Stimulated activated naive CD4-positive, alpha-beta T cell treated with Interleukin-2 at 50 U/mL for 16 hours (primary cell): ENCODE results near the gene HNRNPF.
"Not testable (repeated sequence)": the region's sequence is repeated elsewhere in the genome, so short reads cannot be mapped to it uniquely, and the experiment has no call there.

Experiments used
- DNase-seq: peaks from one replicate; lab custom pipeline; 2025; lab: John Stamatoyannopoulos, UW

Gene HNRNPF

DNA sequence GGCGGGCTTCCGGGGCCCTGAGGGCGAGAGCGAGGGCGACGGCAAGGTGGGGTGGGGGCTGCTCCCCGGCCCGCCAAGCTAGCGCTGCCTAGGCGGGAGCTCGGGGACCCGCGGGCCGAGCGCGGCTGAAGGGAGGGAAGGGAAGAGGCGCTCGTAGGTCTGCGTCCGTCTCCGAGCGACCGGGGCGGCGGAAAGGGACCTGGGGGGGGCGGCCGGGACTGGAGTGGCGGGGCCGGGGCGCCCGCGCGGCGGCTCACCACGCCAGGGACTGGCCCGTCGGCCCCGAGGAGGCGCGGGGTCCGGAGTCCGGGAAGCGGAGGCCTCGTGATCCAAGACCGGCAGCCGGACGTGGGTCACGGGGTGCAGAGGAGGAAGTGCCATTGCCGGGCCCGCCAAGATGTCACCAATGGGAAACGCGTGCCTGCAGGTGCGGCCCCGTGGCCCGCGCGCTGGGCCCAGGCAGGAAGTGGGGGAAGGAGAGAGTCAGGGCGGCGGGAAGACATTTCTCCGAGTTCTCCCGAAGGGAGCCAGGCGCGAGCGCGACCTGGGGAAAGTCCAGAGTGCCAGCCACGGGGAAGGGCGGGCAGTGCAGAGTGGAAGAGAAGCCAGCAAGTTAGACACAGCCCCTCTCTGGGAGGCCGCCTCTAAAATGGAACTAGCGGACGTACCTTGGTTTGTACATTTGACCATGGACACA, 11.9 kb downstream of the HNRNPF start:
- DNase-seq, result peak; percentile 66

DNA sequence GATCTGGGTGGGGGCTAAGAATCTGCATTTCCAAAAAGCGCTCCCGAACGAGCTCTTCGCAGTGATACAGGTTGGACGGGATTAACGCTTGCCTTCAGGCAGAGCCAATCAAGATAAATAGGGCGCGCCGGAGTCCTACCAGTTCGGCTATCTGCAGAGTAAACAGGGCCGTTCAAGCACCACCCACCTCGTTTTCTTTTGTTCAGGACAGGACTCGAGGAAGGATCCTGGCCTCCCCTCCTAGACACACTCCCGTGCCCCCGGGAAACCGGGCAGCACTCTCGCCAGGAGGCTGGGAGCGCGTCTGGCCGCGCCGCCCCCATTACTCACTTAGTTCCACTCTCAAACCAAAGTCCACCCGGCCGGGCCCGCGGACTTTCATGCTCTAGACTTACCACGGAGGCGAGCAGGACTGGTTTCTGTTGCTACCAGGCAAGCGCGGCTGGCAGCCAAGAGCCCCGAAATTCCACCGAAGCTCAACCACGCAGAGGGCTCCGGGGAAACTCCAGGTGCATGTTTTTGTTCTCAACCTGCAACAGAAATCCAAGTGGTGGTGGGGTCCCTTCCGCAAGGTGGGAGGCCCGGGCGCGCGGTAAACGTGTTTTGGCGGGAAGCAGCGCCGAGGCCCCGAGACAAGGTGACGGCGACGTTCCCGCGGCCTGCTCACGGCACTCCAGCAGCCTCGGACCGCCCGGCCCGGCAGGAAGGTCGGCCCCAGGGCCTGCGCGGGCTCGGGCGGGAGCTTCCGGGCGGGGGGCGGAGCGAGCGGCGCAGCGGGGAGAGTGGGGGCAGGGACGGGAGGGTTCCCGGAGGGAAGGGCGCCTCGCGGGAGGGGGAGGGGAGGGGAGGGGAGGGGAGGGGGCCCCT, 12.7 kb downstream of the HNRNPF start:
- DNase-seq, result peak; percentile 71

- peak; percentile 39 for DNase-seq
These were observed 13.4 kb downstream of the HNRNPF start for GRCh38 chr10:43395571-43396060.

GRCh38 chr10:43394868-43395267, 14.1 kb downstream of the HNRNPF start:
- DNase-seq, result no peak

GRCh38 chr10:43393606-43394360, 15.2 kb downstream of the HNRNPF start:
- DNase-seq, result no peak

- DNase-seq, result not testable (repeated sequence)
These were observed 15.8 kb downstream of the HNRNPF start for GRCh38 chr10:43393186-43393585.

DNA sequence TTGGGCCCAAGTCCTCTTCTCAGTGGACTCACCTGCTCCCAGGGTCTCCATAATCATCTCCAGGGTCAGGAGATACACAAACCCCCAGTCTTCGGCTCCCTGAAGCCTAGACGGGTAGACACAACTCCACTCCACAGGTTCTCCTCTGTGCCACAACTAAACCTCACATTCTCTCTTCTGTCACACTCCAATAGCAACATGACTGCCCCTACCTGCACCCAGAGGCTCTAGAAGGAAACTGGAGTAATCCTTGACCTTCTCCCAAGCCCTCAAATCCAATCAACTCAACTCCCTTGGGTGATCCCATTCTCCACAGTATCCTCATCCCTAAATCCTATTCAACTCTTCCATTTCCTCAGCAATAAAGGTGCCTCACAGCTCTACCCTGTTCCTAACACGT, 16.2 kb downstream of the HNRNPF start:
- no peak for DNase-seq

DNA sequence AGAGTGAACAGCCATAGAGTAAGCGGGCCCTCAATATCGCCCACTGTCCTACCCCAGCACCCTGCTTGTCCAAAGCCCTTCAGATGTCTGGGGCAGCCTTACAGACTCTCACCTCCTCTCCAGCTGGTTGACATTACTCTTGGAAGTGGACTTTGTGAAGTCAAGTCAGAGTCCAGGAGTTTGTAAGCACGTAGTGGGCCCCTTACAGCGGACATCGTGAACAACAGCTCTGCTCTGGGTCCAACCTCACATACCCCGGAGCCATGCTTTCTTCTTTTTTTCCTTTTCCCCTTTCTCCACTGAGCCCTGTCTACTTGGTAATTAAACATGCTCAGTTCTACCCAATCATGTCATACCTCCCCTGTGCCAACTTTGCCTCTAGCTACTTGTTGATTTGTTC, 17.5 kb downstream of the HNRNPF start:
- no peak for DNase-seq

GRCh38 chr10:43390759-43391158, 18.2 kb downstream of the HNRNPF start:
- no peak for DNase-seq

DNA sequence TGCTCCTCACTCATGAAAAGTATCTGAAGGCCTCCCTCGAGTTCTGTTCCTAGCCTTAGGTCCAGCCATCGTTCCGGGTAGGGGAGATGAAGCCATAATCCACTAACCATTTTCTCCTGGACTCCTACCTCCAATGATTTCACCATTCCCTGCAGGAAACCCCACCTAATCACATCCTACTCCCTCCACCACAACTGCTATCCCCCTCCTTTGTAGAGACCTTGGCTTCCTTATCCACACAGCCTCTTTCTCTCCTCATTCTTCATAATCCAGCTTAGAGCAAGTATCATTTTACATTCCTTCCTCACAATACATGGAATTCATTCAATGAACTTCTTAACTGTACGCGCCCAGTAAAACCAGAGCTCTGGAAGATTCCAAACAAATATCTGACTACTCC, 18.7 kb downstream of the HNRNPF start:
- no peak for DNase-seq

DNA sequence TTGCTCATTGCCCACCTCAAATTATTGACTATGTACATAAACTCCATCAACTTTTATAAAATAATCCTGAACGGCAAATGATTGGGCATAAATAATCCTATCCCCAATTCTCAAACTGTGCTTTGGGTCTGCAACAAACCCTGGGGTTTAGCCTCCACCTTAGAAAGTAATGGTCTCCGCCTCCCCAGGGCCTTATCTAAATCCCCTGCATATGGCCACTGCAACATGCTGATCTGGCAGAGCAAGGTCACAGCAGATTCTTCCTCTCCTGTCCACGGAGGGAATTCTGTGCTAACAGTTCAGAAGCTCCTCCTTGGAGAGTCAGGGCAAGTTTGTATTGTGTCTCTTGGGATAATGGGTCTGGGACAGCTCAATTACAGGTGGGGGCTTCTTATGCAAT, 19.1 kb downstream of the HNRNPF start:
- DNase-seq, result no peak

DNA sequence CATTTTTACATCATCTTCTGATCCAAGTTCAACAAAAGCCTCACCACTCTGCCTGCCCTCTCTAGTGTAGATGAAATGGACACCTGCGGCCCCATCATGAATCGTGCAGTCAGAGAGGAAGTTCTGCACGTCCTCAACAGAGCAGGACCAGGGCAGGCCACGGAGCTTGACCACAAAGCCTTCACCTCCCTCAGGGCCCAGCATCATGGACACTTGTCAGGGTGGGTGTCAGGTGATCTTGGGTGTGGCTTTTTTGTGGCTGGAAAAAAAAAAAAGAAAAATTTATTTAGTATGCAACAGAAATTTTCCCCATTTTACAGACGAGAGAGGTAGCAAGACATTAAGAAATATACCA, 21.3 kb downstream of the HNRNPF start:
- DNase-seq, result no peak

DNA sequence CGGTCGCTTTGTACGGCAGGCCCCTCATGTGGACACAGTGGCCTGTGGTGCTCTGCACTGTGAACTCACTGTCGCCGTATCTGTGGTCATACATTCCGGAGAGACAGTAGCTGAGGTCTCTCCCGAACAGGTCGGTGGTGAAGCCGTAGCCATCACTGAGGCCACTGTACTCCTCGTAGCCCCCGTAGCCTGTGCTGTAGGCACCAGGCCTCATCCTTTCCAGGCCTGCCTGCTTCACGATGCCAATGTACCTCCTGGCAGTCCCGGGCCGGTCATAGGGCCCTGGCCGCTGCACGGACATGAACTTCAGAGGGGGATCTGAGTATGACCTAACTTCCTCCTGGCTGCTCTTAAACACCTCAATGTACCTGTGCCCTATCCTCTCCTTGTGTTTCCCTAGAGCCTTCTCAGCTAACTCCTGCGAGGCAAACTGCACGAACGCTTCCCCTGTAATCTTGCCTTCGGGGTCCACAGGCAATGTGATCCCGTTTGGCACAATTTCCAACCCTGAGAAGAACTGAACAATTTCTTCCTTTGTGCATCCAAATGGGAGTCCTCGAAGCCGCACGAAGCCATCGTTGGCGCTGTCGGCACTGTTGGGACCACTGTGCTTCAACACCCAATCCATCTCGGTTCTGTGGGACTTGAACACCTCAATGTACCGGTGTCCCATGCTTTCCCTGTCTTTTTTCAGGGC, 21.9 kb downstream of the HNRNPF start:
- DNase-seq, result no peak

GRCh38 chr10:43386549-43386948, 22.4 kb downstream of the HNRNPF start:
- no peak for DNase-seq

GRCh38 chr10:43385412-43386004, 23.5 kb downstream of the HNRNPF start:
- no peak for DNase-seq

DNA sequence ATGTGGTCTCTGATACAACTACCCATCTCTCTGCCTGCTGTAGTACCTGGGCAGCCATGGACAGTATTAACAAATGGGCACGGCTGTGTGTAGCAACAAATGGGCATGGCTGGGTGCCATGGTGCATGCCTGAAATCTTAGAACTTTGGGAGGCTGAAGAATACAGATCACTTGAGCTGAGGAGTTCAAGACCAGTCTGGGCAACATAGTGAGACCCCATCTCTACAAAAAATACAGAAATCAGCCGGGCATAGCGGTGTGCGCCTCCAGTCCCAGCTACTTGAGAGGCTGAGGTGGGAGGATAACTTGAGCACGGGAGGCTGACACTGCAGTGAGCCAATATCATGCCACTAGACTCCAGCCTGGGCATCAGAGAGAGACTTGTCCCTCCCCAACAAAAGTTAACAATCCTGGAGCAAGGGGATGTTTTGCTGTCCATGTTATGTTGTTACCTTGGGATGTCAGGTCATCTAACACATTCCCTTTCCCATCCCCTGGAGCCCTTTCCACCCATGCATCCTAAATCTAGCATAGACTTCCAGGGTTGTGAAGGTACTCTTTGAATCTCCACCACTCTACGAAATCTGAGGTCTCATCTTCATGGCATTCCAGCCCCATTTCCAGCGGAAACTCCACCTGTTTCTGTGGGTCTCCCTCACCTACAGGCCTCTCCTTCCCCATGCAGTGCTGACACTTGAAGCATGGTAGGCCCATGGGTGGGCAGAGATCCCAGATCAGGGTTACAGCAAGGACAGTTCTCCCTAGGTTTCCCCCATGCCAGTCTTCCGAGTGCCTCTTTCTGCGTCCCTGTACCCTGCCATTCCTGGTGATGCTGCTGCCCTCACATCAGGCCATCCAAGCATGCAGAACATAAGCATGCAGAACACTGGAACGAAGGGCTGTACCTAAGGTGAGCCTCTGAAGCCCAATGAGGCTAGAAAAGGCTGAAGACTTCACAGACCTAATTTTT, 24.4 kb downstream of the HNRNPF start:
- DNase-seq, result no peak

DNA sequence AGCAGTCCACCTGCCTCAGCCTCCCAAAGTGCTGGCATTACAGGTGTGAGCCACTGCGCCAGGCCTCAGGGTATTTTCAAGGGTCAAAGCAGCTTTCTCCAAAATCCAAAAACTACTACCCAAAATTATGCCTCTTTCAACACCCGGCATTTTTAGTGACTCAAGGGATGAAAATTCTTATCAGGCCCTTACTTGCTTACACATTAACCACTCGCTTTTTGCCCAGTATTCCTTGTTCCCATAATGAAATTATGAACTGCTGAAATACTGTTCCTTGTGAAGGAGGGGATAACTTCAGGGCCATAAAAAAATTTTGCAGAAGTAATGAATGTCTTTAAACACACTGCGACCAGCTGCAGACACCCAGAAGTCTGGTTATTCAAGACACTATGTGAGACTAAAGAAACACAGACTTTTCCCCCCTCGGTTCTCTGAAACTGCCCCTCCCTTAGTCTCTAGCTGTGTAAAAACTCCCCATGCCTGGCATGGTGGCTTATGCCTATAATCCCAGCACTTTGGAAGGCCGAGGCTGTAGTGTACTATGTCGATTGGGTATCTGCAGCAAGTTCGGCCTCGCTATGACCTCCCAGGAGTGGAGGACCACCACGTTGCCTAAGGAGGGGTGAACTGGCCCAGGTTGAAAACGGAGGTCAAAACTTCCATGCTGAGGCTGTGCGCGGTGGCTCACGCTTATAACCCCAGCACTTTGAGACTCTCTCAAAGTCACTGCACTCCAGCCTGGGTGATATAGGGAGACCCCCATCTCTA, 25.6 kb downstream of the HNRNPF start:
- no peak for DNase-seq

- no peak for DNase-seq
These were observed 28.3 kb downstream of the HNRNPF start for GRCh38 chr10:43380610-43381222.

DNA sequence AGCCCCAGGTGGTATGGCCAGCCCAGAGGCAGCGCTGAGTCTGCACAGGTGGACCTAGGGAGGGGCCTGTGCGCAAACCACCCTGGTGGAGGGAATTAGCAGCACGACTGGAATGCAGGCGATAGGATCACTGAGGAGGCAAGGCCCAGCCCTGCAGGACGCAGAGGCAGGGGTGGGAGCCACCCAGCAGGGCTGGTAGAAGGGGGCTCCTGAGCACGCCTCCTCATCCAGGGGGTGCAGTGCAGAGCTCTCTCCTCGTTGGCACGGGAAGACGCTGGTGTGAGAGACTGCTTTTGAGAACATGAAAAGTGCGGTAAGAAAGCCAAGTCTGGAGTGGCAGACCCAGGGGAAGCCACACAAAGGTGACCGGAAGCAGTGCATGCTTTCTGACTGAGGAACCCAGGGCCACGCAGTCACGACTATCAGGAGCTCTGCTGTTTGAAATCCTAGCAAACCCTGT, 31.5 kb downstream of the HNRNPF start:
- DNase-seq, result no peak
